Measurements from ENCODE around the gene RRP12. TPM values are rescaled to one million over a fixed set of nuclear protein-coding genes. Genes with fewer than 3 reads are reported as not detected.

Gene RRP12
- 17.5 and 29.7 TPM in 2 replicates for total RNA-seq

GRCh38 chr10:97400665-97401454 is at the start of gene RRP12:
TSS of gene RRP12 (minus strand) at chr10:97401340. CDS start at chr10:97401231, 109 bp downstream.

GRCh38 chr10:97445722-97446639 is 44.8 kb upstream of the RRP12 start, which contains the start of the genes EXOSC1 and ZDHHC16:
TSS of gene EXOSC1 (minus strand) at chr10:97446006. CDS start at chr10:97445985, 21 bp downstream.
TSS of gene ZDHHC16 (plus strand) at chr10:97446175. CDS start at chr10:97451676, 5,501 bp downstream.

GRCh38 chr10:97425964-97426775 is 25.0 kb upstream of the RRP12 start, which contains the start of gene PGAM1:
TSS of gene PGAM1 (plus strand) at chr10:97426191. CDS start at chr10:97426308, 117 bp downstream.

GRCh38 chr10:97334370-97335175 is 66.6 kb downstream of the RRP12 start, which contains the start of gene FRAT2:
TSS of gene FRAT2 (minus strand) at chr10:97334729. CDS start at chr10:97334572, 157 bp downstream.

DNA sequence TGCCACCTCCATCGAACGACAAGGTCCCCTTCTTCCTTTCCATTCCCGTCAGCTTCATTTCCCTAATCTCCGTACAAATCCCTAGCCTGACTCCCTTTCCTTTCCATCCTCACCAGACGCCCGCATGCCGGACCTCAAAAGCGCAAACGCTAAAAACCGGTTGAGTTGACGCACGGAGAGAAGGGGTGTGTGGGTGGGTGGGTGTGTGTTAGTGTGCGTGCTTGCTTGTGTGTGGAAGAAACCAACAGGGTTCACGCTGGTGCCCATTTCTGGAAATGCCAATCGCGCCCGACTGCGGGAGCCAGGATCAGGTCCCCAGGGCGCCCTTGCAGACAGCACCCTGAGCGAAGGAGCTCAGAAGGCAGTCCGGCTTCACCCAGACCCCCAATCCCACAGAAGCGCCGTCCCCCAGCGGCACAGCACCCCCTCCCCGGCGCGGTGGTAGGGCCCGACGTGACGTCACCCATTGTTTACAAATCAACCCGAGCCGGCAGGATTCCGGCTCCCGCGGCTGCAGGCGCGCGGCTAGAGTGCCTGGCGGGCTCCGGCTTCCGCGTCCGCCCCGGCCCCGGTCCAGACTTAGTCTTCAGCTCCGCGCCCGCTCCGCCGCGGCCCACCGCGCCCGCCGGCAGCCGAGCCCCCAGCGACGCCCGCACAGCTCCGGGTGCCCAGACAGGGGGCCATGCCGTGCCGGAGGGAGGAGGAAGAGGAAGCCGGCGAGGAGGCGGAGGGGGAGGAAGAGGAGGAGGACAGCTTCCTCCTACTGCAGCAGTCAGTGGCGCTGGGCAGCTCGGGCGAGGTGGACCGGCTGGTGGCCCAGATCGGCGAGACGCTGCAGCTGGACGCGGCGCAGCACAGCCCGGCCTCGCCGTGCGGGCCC is 82.1 kb downstream of the RRP12 start, which contains the start of gene FRAT1:
FRAT1 (plus strand) TSS at position 500 of the 880 bp plus-strand sequence; CDS start at position 683, 183 bp downstream.

Other genes starting within 250 kb of the RRP12 start
- under 0.01 and 0.11 TPM in 2 replicates for gene SLIT1, start 215.4 kb downstream of the RRP12 start, total RNA-seq
- 11.9 and 20.8 TPM in 2 replicates for gene ARHGAP19, start 108.7 kb downstream of the RRP12 start, total RNA-seq
- 2.7 and 3.0 TPM in 2 replicates for gene FRAT1, start 82.1 kb downstream of the RRP12 start, total RNA-seq
- 6.0 and 6.6 TPM in 2 replicates for gene FRAT2, start 66.6 kb downstream of the RRP12 start, total RNA-seq
- 355 and 484 TPM in 2 replicates for gene PGAM1, start 24.9 kb upstream of the RRP12 start, total RNA-seq
- gene EXOSC1, start 44.7 kb upstream of the RRP12 start, total RNA-seq: 34.6 and 39.4 TPM in 2 replicates
- 45.0 and 51.1 TPM in 2 replicates for gene ZDHHC16, start 44.8 kb upstream of the RRP12 start, total RNA-seq
- gene MMS19, start 97.1 kb upstream of the RRP12 start, total RNA-seq: 89.5 and 106 TPM in 2 replicates
- gene UBTD1, start 97.6 kb upstream of the RRP12 start, total RNA-seq: 25.6 and 31.2 TPM in 2 replicates
- 0.25 and 0.66 TPM in 2 replicates for gene ANKRD2, start 171.4 kb upstream of the RRP12 start, total RNA-seq
- 0.50 and 0.89 TPM in 2 replicates for gene HOGA1, start 183.0 kb upstream of the RRP12 start, total RNA-seq
- gene C10orf62, start 188.4 kb upstream of the RRP12 start, total RNA-seq: 0.11 and 0.37 TPM in 2 replicates
- 5.0 and 9.5 TPM in 2 replicates for gene MORN4, start 232.2 kb upstream of the RRP12 start, total RNA-seq
- gene PI4K2A, start 239.3 kb upstream of the RRP12 start, total RNA-seq: 27.4 and 31.5 TPM in 2 replicates